ES-I3 (cell line): ENCODE measurements around the gene SHMT2.
A peak's percentile ranks its signal among the peaks of the same experiment; 100 is the strongest.

Experiments used
- H3K36me3 ChIP-seq: 2 replicates; pipeline ENCODE4 v1.6.1; 2013; ENCODE audit warnings: mild to moderate bottlenecking, low read length, control low read depth, moderate library complexity; ENCODE audit not compliant: insufficient read depth
- H3K4me1 ChIP-seq: 2 replicates; pipeline ENCODE4 v1.6.1; 2013; ENCODE audit warnings: mild to moderate bottlenecking, control low read depth, low read length; ENCODE audit not compliant: insufficient read depth
- H3K9ac ChIP-seq: 2 replicates; pipeline ENCODE4 v1.6.1; 2013; ENCODE audit warnings: low read depth, mild to moderate bottlenecking, low read length, moderate library complexity
- H3K9me3 ChIP-seq: 2 replicates; pipeline ENCODE4 v1.6.1; 2013; ENCODE audit warnings: mild to moderate bottlenecking, low read length, moderate library complexity; ENCODE audit not compliant: control insufficient read depth, insufficient read depth

The SHMT2 gene

DNA sequence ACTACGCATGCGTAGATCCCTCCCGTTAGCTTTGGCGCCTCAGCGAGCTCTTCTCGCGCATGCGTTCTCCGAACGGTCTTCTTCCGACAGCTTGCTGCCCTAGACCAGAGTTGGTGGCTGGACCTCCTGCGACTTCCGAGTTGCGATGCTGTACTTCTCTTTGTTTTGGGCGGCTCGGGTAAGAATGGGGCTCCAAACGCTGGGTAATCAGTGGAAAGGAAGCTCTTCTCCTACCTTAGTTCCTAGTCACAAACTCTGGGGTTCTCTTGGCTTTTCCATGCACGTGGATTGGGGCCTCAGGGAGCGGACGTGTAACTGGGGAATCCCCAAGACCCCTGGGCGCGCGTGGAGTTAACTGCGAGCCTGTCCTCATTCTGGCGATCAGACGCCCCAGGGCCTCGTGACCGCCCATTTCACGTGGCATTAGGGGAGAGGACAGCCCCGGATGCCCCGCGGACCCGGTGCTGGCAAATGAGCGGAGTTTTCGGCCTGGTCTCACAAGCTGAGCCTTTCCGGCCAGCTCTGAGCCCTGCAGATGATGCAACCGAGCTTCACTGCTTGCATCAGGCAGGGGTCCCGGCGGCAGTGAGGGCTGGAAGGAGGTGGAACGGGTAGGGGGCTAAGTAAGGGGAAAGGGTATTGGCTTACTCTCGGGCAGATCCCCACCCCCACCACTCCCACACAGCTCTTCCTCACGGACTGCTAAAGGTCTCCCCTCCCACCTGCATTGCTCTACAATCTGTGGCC is at the start of gene SHMT2:
Gene SHMT2 (plus strand): TSS at position 78 of the 747 bp plus-strand sequence. CDS start 68 bp downstream, at position 146.
- peak within 1 kb of the TSS; percentile 96 for H3K9ac ChIP-seq
- H3K4me1 ChIP-seq: peaks cover 15% of the 10 kb centered on the region
- no peaks in the 10 kb centered on the region for H3K9me3 ChIP-seq
- H3K36me3 ChIP-seq: peaks cover 20% of the 10 kb centered on the region; the same call in 1 of the 2 replicates

DNA sequence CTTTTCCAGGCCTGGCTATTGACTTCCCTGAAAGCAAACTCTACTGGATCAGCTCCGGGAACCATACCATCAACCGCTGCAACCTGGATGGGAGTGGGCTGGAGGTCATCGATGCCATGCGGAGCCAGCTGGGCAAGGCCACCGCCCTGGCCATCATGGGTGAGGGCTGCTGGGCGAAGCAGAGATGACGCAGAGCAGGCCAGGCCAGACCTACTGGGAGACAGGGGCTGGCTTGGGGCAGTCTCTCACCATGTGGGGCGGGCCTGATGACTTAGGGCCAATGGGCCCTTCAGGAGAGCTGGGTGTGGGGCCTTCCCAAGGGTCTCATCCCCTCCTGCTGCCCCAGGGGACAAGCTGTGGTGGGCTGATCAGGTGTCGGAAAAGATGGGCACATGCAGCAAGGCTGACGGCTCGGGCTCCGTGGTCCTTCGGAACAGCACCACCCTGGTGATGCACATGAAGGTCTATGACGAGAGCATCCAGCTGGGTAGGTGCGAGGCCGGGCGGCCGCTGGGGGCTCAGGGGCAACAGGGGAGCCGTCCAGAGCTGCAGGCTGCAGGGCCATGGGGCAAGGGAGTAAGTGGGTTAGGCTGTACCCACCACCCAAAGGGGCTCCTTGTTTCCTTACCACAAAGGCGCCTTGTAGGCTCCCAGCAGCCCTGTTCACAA is 49.1 kb upstream of the SHMT2 start:
- H3K9me3 ChIP-seq: no peaks in the 10 kb centered on the region
- no peak overlapping the region for H3K9ac ChIP-seq
- H3K36me3 ChIP-seq: peaks cover 24% of the 10 kb centered on the region
- no peaks in the 10 kb centered on the region; the same call in 1 of the 2 replicates for H3K4me1 ChIP-seq

DNA sequence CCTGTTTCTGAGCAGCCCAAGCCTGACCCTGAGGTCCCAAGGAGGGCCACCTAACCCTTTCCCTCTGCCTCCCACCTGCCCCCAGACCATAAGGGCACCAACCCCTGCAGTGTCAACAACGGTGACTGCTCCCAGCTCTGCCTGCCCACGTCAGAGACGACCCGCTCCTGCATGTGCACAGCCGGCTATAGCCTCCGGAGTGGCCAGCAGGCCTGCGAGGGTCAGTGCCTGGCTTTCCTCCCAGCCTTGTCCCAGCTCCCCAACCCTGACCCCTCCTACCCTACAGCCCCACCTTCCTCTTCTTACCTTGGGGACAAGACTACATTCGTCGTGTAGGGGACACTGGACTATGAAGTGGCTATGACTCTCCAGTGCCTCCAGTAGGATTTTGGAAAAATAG is 48.4 kb upstream of the SHMT2 start:
- Histone ChIP-seq H3K9ac (no peak overlapping the region), H3K36me3 (peaks cover 26% of the 10 kb centered on the region), H3K9me3 (no peaks in the 10 kb centered on the region), H3K4me1 (no peaks in the 10 kb centered on the region)

DNA sequence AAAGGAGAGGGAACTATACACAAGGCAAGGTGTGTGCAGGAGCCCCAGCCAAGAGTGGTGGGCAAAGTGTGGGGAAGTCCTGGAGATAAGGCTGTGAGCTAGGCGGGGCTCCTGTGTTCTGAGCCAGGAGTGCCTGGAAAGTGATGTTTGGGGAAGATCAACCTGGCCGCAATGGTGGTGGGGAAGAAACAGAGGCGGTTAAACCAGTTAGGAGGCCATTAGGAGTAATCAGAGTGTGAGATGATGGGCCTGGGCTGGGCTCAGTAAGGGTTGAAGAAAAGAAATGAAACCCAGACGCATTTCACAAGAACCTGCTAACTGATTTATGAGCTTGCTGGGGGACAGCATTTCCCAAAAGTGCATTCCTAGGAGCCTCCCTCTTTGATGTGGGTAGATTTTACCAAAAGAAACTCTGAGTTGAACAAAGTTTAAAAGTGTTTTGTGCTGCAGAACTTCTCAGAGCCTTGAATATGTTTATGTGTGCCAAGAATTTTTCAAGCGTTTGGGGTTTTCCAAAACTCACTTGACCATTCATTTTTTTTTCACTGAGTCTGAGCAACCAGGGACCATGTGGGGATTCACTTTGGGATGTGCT is 47.9 kb upstream of the SHMT2 start:
- Histone ChIP-seq H3K4me1 (no peaks in the 10 kb centered on the region), H3K36me3 (peaks cover 26% of the 10 kb centered on the region), H3K9me3 (no peaks in the 10 kb centered on the region), H3K9ac (no peak overlapping the region)

DNA sequence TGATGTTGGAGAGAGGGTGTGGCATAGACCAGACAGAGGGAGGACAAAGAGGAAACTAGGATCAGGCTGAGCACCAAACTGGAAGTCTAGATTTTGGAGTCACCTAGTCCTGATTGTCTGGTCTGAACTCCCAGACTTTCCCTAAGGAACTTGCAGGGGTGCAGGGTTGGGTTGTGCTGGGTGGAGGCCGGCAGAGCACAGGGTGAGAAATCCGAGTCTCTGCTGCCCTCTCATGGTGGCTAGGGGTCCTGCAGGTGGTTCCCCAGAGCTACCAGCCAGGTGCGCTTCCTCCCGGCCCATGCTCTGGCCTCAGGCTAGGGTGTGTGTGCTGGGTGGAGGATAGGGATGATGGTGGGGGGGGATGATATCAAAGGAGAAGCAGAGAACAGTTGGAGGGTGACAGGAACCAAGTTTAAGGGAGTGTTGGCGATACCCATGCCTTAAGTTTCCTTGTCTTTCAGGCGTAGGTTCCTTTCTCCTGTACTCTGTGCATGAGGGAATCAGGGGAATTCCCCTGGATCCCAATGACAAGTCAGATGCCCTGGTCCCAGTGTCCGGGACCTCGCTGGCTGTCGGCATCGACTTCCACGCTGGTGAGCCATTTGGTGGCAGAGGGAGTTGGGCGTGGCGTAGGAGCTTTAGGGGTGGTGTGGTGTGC is 46.5 kb upstream of the SHMT2 start:
- Histone ChIP-seq H3K9me3 (no peaks in the 10 kb centered on the region), H3K4me1 (no peaks in the 10 kb centered on the region), H3K36me3 (peaks cover 26% of the 10 kb centered on the region), H3K9ac (no peak overlapping the region)

DNA sequence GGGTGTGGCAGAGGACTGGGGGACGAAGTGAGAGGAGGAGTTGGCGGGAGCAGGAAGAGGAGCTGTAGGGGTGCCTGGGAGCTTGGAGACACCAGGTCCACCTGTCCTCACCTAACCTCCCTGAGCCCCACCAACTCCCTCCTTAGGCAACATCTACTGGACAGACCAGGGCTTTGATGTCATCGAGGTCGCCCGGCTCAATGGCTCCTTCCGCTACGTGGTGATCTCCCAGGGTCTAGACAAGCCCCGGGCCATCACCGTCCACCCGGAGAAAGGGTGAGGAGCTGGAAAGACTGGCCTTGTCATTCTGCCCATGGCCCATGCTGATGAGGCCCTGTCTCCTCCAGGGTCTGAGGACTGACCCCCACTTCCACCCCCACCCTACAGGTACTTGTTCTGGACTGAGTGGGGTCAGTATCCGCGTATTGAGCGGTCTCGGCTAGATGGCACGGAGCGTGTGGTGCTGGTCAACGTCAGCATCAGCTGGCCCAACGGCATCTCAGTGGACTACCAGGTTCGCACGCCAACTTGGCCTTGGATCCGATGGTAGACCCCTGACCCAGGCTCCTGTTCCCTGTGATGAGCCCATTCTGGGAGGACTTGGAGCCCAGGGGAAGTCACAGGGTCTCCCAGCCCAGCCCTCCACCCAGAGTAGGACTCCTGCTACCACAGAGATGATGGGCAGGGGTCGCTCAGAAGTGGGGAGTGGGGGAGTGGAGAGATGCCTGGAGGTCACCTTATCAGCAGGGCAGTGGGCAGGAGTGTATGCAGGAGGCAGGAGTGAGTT is 45.4 kb upstream of the SHMT2 start:
- H3K36me3 ChIP-seq: peaks cover 30% of the 10 kb centered on the region
- H3K9me3 ChIP-seq: no peaks in the 10 kb centered on the region
- no peak overlapping the region for H3K9ac ChIP-seq

DNA sequence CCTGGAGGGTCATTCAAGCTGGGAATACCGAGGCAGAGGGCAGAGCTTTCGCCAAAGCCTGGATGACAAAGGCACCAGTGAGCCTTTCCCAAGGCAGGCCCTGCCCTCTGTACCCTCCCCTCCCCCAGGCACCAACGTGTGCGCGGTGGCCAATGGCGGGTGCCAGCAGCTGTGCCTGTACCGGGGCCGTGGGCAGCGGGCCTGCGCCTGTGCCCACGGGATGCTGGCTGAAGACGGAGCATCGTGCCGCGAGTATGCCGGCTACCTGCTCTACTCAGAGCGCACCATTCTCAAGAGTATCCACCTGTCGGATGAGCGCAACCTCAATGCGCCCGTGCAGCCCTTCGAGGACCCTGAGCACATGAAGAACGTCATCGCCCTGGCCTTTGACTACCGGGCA is 44.1 kb upstream of the SHMT2 start:
- Histone ChIP-seq H3K9ac (no peak overlapping the region), H3K9me3 (no peaks in the 10 kb centered on the region), H3K36me3 (peaks cover 38% of the 10 kb centered on the region), H3K4me1 (no peaks in the 10 kb centered on the region)

More for the DNA sequence above, 45.4 kb upstream of the SHMT2 start:
- no peaks in the 10 kb centered on the region for H3K4me1 ChIP-seq

DNA sequence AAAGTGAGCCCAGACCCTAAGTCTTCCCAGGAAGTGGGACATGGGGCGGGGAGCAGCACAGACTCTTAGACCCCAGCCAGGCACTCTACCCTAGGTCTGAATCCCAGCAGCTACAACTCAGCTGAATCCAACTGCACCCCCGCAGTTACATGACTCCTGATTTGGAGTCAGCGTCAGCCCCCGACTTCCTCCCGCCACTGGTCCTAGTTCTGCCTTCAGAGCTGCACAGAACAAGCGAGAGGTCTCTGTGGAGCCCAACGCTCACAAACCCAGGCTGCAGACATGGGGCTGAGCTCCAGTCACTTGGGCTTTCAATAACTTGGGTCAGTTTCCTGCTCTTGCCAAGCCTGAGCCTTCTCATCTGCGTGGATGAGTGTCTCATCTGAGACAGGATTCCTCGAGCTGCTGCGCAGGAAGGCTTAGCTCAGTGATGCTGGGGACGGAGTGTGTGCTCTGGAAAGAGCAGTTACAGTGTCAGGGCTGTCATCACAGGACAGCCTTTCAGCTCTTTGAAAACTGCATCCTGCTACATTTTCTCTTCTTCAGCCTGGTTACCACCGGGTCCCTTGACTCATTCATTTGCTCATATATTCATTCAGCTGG is 43.5 kb upstream of the SHMT2 start:
- Histone ChIP-seq H3K9me3 (no peaks in the 10 kb centered on the region), H3K9ac (no peak overlapping the region), H3K36me3 (peaks cover 32% of the 10 kb centered on the region), H3K4me1 (no peaks in the 10 kb centered on the region)

DNA sequence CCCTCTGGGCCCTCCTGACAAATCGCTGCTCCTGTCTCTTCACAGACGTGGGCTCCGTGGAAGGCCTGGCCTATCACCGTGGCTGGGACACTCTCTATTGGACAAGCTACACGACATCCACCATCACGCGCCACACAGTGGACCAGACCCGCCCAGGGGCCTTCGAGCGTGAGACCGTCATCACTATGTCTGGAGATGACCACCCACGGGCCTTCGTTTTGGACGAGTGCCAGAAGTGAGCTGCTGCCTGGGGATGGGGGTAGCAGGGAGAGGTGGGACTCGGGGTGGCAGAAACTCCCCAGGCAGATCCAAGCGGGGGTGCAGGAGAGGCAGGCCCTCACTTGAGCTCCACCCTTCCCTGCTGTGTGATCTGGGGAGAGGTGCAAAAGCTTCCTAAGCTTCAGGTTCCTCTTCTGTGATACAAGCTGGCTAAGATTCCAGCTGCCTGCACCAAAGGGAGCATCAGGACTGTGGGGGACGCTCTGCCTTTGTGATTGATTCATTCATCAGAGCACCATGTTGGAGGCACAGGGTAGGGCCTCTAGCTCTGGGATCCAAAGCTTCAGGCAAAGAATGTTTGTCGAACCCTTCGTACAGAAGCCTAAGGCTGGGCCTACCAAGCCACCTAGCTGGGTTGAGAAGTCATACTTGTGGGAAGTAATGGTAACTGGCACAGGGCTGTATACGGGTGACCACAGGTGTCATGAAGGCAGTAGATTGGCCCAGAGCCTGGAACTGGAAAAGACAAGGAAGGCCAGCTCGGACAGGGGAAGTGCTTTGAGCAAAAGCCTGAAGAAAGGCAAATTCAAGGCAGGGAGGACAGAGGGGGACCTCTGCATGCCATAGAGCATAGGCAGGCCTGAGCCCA is 42.1 kb upstream of the SHMT2 start:
- Histone ChIP-seq H3K4me1 (no peaks in the 10 kb centered on the region), H3K9me3 (no peaks in the 10 kb centered on the region), H3K36me3 (peaks cover 45% of the 10 kb centered on the region), H3K9ac (no peak overlapping the region)

DNA sequence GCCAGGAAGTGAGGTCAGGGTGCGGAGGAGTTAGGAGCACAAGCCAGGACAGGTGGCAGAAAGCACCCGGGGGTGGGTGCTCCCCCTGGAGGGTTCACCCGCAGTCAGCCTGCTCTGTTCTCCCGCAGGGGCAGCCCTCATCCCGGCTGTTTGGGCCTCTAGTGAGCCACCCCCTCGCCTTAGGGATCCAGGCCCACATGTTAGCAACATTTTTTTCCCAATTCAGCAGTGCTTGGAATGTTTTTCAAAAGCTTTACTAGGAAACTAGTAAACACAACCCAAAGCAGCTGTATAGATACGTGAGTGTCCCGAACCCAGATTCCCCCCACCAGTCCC is 41.5 kb upstream of the SHMT2 start:
- Histone ChIP-seq H3K9ac (no peak overlapping the region), H3K9me3 (no peaks in the 10 kb centered on the region), H3K36me3 (peaks cover 49% of the 10 kb centered on the region), H3K4me1 (no peaks in the 10 kb centered on the region)

DNA sequence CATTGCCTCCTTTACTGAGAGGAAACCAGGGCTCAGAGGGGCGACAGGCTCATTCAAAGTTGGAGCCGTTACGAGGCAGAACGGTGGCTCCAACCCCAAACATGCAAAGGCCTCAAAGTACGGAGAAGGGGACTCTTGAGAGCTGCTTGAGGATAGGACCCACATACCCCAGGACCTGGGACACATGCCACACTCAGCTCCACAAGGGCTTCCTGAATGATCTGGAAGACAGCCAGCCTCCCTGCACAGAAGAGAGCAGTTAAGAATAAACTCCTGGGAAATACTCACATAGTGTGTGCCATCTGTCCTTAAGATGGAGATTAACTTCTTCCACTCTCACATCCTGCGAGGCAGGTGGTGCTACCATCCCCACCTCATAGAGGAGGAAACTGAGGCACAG is 39.5 kb upstream of the SHMT2 start:
- no peaks in the 10 kb centered on the region for H3K4me1 ChIP-seq
- peaks cover 57% of the 10 kb centered on the region for H3K36me3 ChIP-seq
- no peak overlapping the region for H3K9ac ChIP-seq
- no peaks in the 10 kb centered on the region for H3K9me3 ChIP-seq

DNA sequence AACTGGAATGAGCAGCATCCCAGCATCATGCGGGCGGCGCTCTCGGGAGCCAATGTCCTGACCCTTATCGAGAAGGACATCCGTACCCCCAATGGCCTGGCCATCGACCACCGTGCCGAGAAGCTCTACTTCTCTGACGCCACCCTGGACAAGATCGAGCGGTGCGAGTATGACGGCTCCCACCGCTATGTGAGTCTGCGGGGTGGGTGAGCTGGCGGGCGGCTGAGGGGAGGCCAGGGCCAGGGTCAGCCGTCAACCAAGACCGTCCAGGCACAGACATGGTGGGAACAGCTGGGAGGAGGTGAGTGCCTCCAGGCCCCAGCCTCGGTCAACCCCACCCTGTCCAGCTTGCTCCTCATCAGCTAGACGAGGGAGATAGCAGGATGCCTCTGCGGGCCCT is 38.7 kb upstream of the SHMT2 start:
- peaks cover 54% of the 10 kb centered on the region for H3K36me3 ChIP-seq

DNA sequence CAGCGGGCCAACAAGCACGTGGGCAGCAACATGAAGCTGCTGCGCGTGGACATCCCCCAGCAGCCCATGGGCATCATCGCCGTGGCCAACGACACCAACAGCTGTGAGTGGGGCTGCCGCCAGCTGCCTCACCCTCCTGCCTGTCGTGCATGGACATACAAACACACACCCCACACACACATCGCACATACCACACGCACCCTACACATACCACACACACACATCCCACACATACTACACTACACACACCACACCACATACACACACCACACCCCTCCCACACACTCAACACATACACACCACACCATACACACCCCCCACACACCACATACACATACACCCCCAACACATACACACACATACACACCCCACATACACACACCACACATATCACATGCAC is 38.1 kb upstream of the SHMT2 start:
- Histone ChIP-seq H3K9me3 (no peaks in the 10 kb centered on the region), H3K36me3 (peaks cover 50% of the 10 kb centered on the region), H3K9ac (no peak overlapping the region), H3K4me1 (no peaks in the 10 kb centered on the region)

More for the DNA sequence above, 38.7 kb upstream of the SHMT2 start:
- no peaks in the 10 kb centered on the region for H3K4me1 ChIP-seq
- H3K9ac ChIP-seq: no peak overlapping the region
- no peaks in the 10 kb centered on the region for H3K9me3 ChIP-seq
